NCI-H748 (cell line): ENCODE measurements around the gene PDZK1IP1.
"Not testable (repeated sequence)": the region's sequence is repeated elsewhere in the genome, so short reads cannot be mapped to it uniquely, and the experiment has no call there.

Source experiments
- DNase-seq: peaks from one replicate; lab custom pipeline; 2025; ENCODE audit not compliant: unreplicated experiment; lab: John Stamatoyannopoulos, UW

PDZK1IP1 gene

GRCh38 chr1:47140358-47140757 is 49.5 kb downstream of the PDZK1IP1 start:
- not testable (repeated sequence) for DNase-seq

GRCh38 chr1:47137925-47138615 is 51.8 kb downstream of the PDZK1IP1 start:
- DNase-seq, result no peak

- no peak for DNase-seq
Observed at GRCh38 chr1:47137198-47137597, 52.6 kb downstream of the PDZK1IP1 start, which contains the start of gene CYP4A22. CYP4A22 (plus strand) TSS chr1:47137441; CDS start chr1:47137486, 45 bp downstream.
